NCI-H524 treated with DMSO at 0.1 percent for 48 hours (cell line): ENCODE measurements around the gene C1orf122.

Experiments used
- DNase-seq: peaks from one replicate; lab custom pipeline; 2025; lab: John Stamatoyannopoulos, UW

Gene C1orf122

DNA sequence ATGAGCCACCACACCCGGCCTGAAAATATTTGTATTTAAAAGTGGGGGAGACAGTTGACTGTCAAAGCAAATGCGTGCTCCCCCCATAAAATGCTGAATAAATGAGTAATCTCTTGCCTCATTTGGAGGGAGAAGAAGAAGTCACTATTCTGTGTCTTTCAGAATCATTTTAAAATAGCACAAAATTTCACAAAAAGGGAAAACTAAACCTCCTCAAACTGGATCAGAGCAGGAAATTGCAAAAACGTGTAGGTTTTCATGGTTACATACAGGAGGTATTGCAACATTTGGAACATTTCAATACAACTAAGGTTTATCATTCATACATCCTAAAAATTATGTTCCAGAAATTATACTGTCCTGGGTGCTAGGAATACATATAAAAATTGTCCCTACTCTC lies 38.2 kb downstream of the C1orf122 start:
- no peak for DNase-seq

DNA sequence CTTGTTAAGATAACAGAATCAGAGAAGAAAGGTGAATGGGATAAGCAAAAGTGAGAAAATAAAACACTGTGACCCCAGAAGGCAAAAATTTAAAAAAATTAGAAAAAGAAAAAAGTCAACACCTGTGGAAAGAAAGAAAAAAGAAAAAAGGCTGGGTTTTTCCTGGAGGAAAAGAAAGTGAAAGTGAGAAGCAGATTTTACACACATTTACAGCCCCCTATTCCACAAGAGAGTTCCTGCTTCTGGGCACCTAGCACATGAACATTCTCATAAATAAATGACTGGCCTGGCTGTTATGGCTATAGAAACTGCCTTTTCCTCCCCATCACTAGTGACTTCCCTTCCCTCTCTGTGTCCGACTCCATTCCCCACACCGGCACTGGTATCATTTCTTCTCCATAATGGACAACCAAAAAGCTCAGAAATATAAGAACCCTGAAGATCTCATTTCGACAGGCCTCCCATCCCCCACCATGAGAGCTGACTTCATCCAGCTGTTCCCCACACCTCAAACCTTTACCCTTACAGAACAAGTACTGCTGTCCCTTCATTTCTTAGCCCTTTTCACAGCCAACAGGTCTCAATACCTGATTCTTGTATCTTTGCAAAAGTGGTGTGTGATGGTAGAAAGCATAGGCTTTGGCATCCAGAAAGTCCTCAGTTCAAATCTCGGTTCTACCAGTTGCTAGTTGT lies 39.2 kb downstream of the C1orf122 start:
- DNase-seq: no peak

DNA sequence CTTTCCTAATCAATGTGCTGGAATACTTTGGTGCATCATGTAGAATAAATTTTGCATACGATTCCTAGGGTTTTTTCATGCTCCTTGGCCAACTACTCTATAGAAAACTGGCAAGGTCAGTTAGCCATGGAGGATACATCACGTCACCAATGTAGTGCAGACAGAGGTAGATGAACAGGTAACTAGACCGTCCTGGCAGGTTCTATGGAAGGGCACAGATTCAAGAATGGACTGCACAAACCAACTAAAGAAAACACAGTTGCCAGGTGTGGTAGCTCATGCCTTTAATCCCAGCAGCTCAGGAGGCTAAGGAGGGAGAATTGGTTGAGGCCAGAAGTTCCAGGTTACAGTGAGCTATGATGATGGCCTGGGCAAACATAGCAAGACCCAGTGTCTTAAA lies 41.9 kb downstream of the C1orf122 start:
- DNase-seq: no peak

DNA sequence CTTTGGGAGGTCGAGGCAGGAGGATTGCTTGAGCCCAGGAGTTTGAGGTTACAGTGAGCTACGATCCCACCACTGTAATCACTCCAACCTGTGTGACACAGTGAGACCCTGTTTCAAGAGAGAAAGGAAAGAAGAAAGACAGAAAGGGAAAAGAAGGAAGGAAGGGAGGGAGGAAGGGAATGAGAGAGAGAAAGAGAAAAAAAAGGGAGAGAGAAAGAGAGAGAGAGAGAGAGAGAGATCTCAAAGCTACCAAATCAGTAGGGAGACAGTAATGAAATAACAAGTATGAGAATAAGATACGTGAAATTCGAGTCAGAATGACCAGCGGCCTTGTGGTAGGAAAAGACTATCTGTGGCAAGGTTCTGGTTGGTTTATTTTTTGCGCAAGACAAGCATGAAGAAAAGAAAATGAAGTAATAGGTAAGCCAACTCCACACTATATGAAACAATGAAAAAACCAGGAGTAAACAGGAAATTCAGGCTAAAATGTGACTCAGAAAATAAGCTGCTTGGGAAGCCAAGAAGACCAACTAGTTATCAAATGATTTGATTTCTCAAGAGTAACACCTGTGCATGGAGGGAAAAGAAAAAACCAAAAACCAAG lies 42.9 kb downstream of the C1orf122 start:
- no peak for DNase-seq

DNA sequence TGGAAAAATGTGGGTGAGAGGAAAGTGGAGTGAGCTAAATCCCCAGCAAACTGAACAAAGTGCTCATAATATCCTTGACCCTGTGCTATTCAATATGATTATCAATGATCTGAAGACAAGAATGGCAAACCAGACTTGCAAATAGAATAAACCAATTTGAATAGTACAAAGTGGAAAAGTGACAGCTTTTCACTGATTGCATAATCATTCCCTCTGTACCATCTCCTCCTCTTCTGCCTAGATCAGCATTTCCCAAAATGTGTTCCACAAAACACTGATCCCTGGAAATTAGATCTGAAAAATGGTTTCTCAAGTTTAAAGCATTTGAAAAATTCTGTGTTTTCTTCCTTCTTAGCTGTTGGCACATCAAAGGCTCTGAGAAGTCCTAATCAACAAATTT lies 43.7 kb downstream of the C1orf122 start:
- DNase-seq: no peak

DNA sequence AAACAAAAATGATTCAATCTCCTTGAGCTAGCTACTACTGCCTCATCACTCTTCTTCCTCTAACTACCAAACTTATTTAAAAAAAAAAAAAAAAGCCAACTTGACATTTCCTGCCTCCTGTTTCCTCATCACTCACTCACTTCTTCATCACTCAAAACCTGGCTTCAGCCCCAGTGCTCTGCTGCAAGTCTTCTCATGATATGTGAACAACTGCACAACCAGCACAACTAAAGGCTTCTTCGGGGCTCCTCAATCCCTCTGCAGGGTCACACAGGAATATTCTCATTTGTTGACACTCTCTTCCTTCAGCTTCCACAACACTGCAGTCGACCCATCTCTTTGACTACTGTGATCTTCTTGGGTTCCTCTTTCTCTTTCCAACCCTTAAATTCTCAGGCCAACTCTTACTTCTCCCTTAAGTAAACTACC lies 44.2 kb downstream of the C1orf122 start:
- DNase-seq: no peak

DNA sequence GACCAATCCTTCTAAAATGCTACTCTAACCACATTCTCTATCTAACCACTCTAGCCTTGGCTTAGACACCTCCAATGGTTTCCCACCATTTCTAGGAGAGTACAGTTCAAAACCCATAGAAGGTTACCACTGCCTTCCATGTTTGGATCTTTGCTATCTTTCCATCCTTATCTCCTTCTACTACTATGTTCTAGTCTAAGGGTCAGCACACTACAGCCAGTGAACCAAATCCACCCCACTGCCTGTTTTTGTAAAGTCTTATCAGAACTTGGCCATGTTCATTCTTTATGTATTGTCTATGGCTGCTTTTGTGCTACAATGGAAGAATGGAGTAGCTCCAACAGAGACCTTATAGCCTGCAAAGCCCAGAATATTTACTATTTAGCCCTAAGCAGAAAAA lies 45.6 kb downstream of the C1orf122 start:
- DNase-seq: no peak

DNA sequence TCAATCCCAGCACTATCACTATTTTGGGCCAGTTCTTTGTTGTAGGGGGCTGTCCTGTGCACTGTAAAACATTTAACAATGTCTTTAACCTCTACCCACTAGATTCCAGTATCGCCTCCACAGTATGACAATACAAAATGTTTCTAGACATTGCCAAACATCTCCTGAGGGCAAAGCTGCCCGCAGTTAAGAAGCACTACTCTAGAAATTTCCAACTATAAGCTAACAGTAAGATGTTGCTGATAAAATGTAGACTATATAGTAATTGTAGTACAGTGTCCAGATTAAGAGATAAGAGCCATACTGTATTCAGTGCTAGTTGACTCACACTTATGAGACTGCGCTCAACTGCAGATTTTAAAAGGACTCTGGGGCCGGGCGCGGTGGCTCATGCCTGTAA lies 46.8 kb downstream of the C1orf122 start:
- no peak for DNase-seq
